ENCODE data around the gene TSSK3.

- TF ChIP-seq POLR2A (IDR thresholded peaks at IDR 0.05; ENCODE audit: low read depth, low read length) = no peak
- no peak for TF ChIP-seq CTCF (IDR thresholded peaks at IDR 0.05; ENCODE audit: extremely low read depth in 1 of 2, insufficient read depth in 1 of 2, low read depth in 1 of 2, low read length in 2 of 2)
- TF ChIP-seq GATA2 (IDR thresholded peaks at IDR 0.05; ENCODE audit: insufficient read depth, insufficient read length, low read depth, low read length) = no peak
- no peak for TF ChIP-seq EZH2 (IDR thresholded peaks at IDR 0.05; ENCODE audit: borderline replicate concordance, low read depth, low read length, severe bottlenecking)
- TF ChIP-seq MAX (IDR thresholded peaks at IDR 0.05; ENCODE audit: insufficient read depth, insufficient read length) = no peak
These were observed 21.1 kb upstream of the TSSK3 start for GRCh38 chr1:32341186-32341757.
